ENCODE measurements around the gene LOXL4. TPM values are rescaled to one million over a fixed set of nuclear protein-coding genes. Genes with fewer than 3 reads are reported as not detected.
A peak's percentile ranks its signal among the peaks of the same experiment; 100 is the strongest.

LOXL4 gene
- total RNA-seq, 1 experiment from 2014 or later = 0.13 TPM

- H3K4me1 Mint-ChIP-seq = peaks cover 11 to 15% of the 10 kb centered on the region in 2 experiments
- no CpG with 5 or more reads among the region's 7 CpGs for WGBS (ENCODE audit: extremely low coverage, insufficient read length, low lambda C conversion rate)
- H3K4me3 Mint-ChIP-seq = no peak overlapping the region
- H3K79me1 ChIP-seq (ENCODE audit: insufficient read depth, low read depth, low read length, poor library complexity, severe bottlenecking) = no peaks in the 10 kb centered on the region
- no peaks in the 10 kb centered on the region for H3K79me2 ChIP-seq (ENCODE audit: insufficient read depth, low read length)
- H4K91ac ChIP-seq (ENCODE audit: insufficient read length, low read depth, low read length) = no peak overlapping the region
- no peaks in the 10 kb centered on the region for H3K36me3 Mint-ChIP-seq (ENCODE audit: insufficient read depth in 1 of 3, low read depth in 3 of 3)
- peak; percentile 74 for DNase-seq
- no peaks in the 10 kb centered on the region for H3K4me1 ChIP-seq (ENCODE audit: insufficient read depth, low read length)
- no peak overlapping the region for H3K23ac ChIP-seq (ENCODE audit: insufficient read length, low read depth, low read length)
- no peaks in the 10 kb centered on the region for H3K9me3 Mint-ChIP-seq
- no peak overlapping the region for H2BK120ac ChIP-seq (ENCODE audit: low read depth, low read length, poor library complexity, severe bottlenecking)
- peaks cover 19% of the 10 kb centered on the region for H3K27me3 Mint-ChIP-seq (ENCODE audit: low read depth)
- no peak overlapping the region for H2BK12ac ChIP-seq (ENCODE audit: insufficient read length, low read depth, low read length)
- H3K27ac ChIP-seq (ENCODE audit: insufficient read length, low read depth, low read length) = no peak overlapping the region
- H3K9ac ChIP-seq (ENCODE audit: extremely low read depth, insufficient read length, low read length) = no peak overlapping the region
- TF ChIP-seq CTCF (conservative IDR thresholded peaks at IDR 0.05) = peak; percentile 70
- no peak overlapping the region for H4K8ac ChIP-seq (replicated peaks; ENCODE audit: insufficient read length, low read depth, low read length)
- no peak overlapping the region for H3K14ac ChIP-seq (ENCODE audit: insufficient read depth, low read length)
- H3K27me3 ChIP-seq (ENCODE audit: insufficient read depth, low read length) = no peaks in the 10 kb centered on the region
- H2BK5ac ChIP-seq (ENCODE audit: insufficient read length, low read length) = no peak overlapping the region
- H3K4ac ChIP-seq (ENCODE audit: low read depth, low read length) = no peak overlapping the region
- no peaks in the 10 kb centered on the region for H4K20me1 ChIP-seq (ENCODE audit: control insufficient read depth, insufficient read depth, insufficient read length)
- no peak overlapping the region for H3K18ac ChIP-seq (ENCODE audit: insufficient read length, low read depth, low read length)
- no peak overlapping the region for H3T11ph ChIP-seq (ENCODE audit: low read length)
- no peak overlapping the region for H4K5ac ChIP-seq (ENCODE audit: insufficient read length, low read depth, low read length)
- H3K27ac Mint-ChIP-seq = no peak overlapping the region; a peak in 1 of 7 replicates
- H2BK15ac ChIP-seq (ENCODE audit: low read depth, low read length) = no peak overlapping the region
- H2AK5ac ChIP-seq (ENCODE audit: insufficient read length, low read length) = no peak overlapping the region
- H2BK20ac ChIP-seq (ENCODE audit: low read depth, low read length, poor library complexity, severe bottlenecking) = no peak overlapping the region
- no peak overlapping the region for H2AFZ ChIP-seq (ENCODE audit: low read length)
- no peak overlapping the region for H3K4me2 ChIP-seq (ENCODE audit: insufficient read depth, insufficient read length, low read length)
- H3K56ac ChIP-seq (ENCODE audit: insufficient read length, low read depth, low read length) = no peak overlapping the region
- H3K9me3 ChIP-seq (ENCODE audit: control insufficient read depth, low read depth, low read length) = no peaks in the 10 kb centered on the region
- H3K23me2 ChIP-seq (ENCODE audit: insufficient read length, low read depth, low read length, poor library complexity, severe bottlenecking) = no peaks in the 10 kb centered on the region
These were observed 5.4 kb downstream of the LOXL4 start for GRCh38 chr10:98262571-98262970.

All from H9 (cell line).